A549 (cell line): ENCODE results near the gene DHDH.

Experiments
- CHD2 ChIP-seq: fragments of 150-350 bp; IDR thresholded peaks from 2 replicates; pipeline ENCODE4 v1.6.1; 2014; ENCODE audit warnings: low read length; ENCODE audit not compliant: partially characterized antibody
- CHD4 ChIP-seq: fragments of 200-600 bp; sonication (generic); IDR thresholded peaks from 2 replicates; pipeline ENCODE4 v1.6.1; 2016; ENCODE audit warnings: antibody characterized with exemption, mild to moderate bottlenecking, borderline replicate concordance
- TF ChIP-seq, protein P1 (sequence below): fragments of >200 bp; sonication (Bioruptor Twin); formaldehyde crosslinking; IDR thresholded peaks from 3 replicates; pipeline ENCODE4 v1.5.1; 2016

DNA sequence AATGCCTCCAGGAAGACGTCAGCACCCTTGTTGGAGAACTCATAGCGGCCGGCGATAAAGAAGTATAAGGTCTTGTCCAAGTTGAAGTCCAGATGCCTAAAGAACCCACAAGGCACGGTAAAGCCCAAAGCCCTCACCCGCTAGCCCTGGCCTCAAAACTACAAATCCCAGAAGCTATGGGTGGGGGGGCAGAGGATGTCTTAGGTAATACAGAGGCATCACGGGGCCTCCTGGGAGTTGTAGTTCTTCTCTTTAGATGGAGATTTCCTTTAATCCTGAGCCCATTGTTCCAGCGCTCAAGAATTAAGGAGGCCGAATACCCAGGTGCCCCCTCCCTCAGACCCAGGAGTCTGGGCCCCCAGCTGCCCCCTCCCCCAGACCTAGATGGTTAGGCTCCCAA lies 48.8 kb downstream of the DHDH start:
- TF ChIP-seq, protein P1, sequence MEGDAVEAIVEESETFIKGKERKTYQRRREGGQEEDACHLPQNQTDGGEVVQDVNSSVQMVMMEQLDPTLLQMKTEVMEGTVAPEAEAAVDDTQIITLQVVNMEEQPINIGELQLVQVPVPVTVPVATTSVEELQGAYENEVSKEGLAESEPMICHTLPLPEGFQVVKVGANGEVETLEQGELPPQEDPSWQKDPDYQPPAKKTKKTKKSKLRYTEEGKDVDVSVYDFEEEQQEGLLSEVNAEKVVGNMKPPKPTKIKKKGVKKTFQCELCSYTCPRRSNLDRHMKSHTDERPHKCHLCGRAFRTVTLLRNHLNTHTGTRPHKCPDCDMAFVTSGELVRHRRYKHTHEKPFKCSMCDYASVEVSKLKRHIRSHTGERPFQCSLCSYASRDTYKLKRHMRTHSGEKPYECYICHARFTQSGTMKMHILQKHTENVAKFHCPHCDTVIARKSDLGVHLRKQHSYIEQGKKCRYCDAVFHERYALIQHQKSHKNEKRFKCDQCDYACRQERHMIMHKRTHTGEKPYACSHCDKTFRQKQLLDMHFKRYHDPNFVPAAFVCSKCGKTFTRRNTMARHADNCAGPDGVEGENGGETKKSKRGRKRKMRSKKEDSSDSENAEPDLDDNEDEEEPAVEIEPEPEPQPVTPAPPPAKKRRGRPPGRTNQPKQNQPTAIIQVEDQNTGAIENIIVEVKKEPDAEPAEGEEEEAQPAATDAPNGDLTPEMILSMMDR: no peak
- no peak for TF ChIP-seq CHD2
- TF ChIP-seq CHD4: no peak
